ACHN (cell line): ENCODE measurements around the gene CCDC51.
A peak's percentile ranks its signal among the peaks of the same experiment; 100 is the strongest.
"Not testable (repeated sequence)": the region's sequence is repeated elsewhere in the genome, so short reads cannot be mapped to it uniquely, and the experiment has no call there.

Experiments used
- DNase-seq: peaks from one replicate; pipeline ENCODE4 v3.0.0-alpha.2; 2015
- in situ Hi-C: cut with HindIII; loops from 2 replicates; pipeline ENCODE4 v1.10.0; 2017; ENCODE audit warnings: low sequenced_read_pairs, low pct_ligation_motif_present, low pct_unique_long_range_greater_than_20kb

CCDC51 gene

GRCh38 chr3:48411606-48412374, 28.1 kb downstream of the CCDC51 start:
- in situ Hi-C loops: no loop called here
- DNase-seq: no peak

GRCh38 chr3:48411041-48411588, 28.8 kb downstream of the CCDC51 start:
- no peak for DNase-seq
- in situ Hi-C loops: no loop called here

GRCh38 chr3:48410205-48411040, 29.5 kb downstream of the CCDC51 start:
- in situ Hi-C loops: no loop called here
- DNase-seq: no peak

GRCh38 chr3:48409291-48410201, 30.4 kb downstream of the CCDC51 start:
- in situ Hi-C loops: no loop called here
- no peak for DNase-seq

- DNase-seq: no peak
- in situ Hi-C loops: no loop called here
These were observed 31.1 kb downstream of the CCDC51 start for GRCh38 chr3:48408823-48409281.

GRCh38 chr3:48407542-48408099, 32.3 kb downstream of the CCDC51 start:
- DNase-seq: no peak
- in situ Hi-C loops: no loop called here

- in situ Hi-C loops: no loop called here
These were observed 33.2 kb downstream of the CCDC51 start for GRCh38 chr3:48406443-48407431.

GRCh38 chr3:48405971-48406370, 33.9 kb downstream of the CCDC51 start:
- in situ Hi-C loops: no loop called here
- DNase-seq: no peak

More at GRCh38 chr3:48406443-48407431, 33.2 kb downstream of the CCDC51 start:
- DNase-seq: no peak

- in situ Hi-C loops: no loop called here
- no peak for DNase-seq
These were observed 34.5 kb downstream of the CCDC51 start for GRCh38 chr3:48405343-48405881.

GRCh38 chr3:48404440-48405342, 35.2 kb downstream of the CCDC51 start:
- in situ Hi-C loops: no loop called here
- no peak for DNase-seq

- in situ Hi-C loops: no loop called here
- DNase-seq: no peak
These were observed 36.1 kb downstream of the CCDC51 start for GRCh38 chr3:48403533-48404439.

GRCh38 chr3:48402907-48403306, 37.0 kb downstream of the CCDC51 start:
- in situ Hi-C loops: no loop called here

GRCh38 chr3:48402281-48402732, 37.6 kb downstream of the CCDC51 start:
- in situ Hi-C loops: no loop called here
- DNase-seq: peak; percentile 69

More at GRCh38 chr3:48402907-48403306, 37.0 kb downstream of the CCDC51 start:
- no peak for DNase-seq

GRCh38 chr3:48401434-48401901, 38.5 kb downstream of the CCDC51 start:
- in situ Hi-C loops, DNase-seq: not testable (repeated sequence)
